ENCODE measurements around the gene SPIN2B.
"Not testable (repeated sequence)": the region's sequence is repeated elsewhere in the genome, so short reads cannot be mapped to it uniquely, and the experiment has no call there.

The SPIN2B gene

DNA sequence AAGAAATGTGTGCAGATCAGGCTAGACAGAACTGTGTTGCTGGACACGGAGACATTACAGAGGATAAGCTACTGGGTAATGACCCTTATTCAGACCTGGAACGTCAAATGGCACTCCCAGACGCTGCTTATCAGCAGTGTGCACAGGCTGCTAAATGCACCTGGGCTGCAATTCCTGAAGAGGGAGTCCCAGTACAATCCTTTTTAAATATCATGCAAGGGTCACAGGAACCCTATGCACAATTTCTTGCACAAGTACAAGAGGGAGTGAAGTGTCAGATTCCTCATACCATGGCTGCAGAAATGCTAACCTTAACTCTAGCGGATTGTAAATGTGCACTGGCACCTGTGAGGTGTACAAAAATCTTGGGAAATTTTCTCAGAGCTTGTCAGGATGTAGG is 16.9 kb downstream of the SPIN2B start:
- FAIRE-seq = no peak
- TF ChIP-seq, protein P1, sequence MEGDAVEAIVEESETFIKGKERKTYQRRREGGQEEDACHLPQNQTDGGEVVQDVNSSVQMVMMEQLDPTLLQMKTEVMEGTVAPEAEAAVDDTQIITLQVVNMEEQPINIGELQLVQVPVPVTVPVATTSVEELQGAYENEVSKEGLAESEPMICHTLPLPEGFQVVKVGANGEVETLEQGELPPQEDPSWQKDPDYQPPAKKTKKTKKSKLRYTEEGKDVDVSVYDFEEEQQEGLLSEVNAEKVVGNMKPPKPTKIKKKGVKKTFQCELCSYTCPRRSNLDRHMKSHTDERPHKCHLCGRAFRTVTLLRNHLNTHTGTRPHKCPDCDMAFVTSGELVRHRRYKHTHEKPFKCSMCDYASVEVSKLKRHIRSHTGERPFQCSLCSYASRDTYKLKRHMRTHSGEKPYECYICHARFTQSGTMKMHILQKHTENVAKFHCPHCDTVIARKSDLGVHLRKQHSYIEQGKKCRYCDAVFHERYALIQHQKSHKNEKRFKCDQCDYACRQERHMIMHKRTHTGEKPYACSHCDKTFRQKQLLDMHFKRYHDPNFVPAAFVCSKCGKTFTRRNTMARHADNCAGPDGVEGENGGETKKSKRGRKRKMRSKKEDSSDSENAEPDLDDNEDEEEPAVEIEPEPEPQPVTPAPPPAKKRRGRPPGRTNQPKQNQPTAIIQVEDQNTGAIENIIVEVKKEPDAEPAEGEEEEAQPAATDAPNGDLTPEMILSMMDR (IDR thresholded peaks at IDR 0.05; ENCODE audit: insufficient read depth, missing control alignments) = no peak
- DNase-seq (ENCODE audit: insufficient read length, low spot score) = no peak

DNA sequence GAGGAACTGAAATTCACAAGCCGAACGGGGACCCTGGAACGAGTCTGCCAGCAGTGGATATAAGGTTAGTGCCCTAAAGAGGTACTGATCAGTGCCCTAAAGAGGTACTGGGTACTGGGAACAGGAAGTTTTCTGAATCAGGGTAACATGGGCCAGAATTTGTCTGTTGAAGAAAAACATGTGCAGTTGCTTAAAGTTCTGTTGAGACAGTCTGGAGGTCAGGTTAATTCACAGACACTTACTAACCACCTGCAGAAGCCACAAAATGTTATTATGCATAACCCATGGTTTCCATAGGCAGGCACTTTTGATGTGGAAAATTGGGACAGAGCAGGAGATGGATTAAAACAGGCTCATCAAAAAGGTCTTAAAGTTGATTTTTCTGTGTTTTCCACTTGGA is 17.9 kb downstream of the SPIN2B start:
- DNase-seq (ENCODE audit: insufficient read length, low spot score) (no peak), FAIRE-seq (no peak)
- TF ChIP-seq, protein P1 (IDR thresholded peaks at IDR 0.05; ENCODE audit: insufficient read depth, missing control alignments) = no peak

DNA sequence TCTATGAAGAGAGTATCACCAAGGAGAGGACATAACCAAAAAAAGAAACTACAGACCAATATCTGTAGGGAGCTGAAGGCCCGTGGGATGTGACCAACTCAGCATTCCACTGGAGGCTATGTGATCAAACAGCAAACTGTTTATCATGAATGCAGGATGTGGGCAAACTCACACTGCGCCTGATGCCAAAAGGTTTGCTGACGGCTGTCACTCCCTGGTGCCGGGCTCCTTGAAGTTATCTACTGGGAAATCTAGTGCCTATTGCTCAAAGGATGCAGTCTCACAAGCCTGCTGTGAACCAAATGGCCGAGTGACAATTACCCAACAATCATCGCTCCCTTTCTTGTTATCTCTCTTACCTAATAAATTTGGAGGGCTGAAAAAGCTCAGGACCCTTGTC is 18.4 kb downstream of the SPIN2B start:
- not testable (repeated sequence) for FAIRE-seq; DNase-seq (ENCODE audit: insufficient read length, low spot score)

GRCh38 chrX:57083143-57083542 is 38.2 kb downstream of the SPIN2B start:
- TF ChIP-seq, protein P1 (IDR thresholded peaks at IDR 0.05; ENCODE audit: insufficient read depth, missing control alignments) = no peak
- FAIRE-seq (no peak), DNase-seq (ENCODE audit: insufficient read length, low spot score) (no peak)

DNA sequence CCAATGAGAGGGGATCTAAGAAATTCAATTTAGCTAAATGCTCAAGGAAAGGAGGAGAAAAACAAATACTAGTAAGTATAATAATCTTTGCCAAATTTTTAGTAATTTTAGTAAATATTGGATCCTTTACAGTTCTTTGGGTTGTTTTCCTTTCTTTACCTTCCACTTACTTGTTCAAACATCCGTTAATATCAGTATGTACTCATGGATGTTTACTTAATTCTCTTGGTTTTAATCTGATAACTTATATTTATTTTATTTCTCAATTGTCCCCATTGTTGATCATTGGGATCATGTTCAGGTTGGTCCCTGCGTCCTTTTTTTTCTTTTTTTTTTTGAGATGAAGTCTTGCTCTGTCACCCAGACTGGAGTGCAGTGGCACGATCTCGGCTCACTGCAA is 46.9 kb downstream of the SPIN2B start:
- DNase-seq (ENCODE audit: insufficient read length, low spot score) (no peak), FAIRE-seq (no peak)
- TF ChIP-seq, protein P1 (IDR thresholded peaks at IDR 0.05; ENCODE audit: insufficient read depth, missing control alignments) = no peak

DNA sequence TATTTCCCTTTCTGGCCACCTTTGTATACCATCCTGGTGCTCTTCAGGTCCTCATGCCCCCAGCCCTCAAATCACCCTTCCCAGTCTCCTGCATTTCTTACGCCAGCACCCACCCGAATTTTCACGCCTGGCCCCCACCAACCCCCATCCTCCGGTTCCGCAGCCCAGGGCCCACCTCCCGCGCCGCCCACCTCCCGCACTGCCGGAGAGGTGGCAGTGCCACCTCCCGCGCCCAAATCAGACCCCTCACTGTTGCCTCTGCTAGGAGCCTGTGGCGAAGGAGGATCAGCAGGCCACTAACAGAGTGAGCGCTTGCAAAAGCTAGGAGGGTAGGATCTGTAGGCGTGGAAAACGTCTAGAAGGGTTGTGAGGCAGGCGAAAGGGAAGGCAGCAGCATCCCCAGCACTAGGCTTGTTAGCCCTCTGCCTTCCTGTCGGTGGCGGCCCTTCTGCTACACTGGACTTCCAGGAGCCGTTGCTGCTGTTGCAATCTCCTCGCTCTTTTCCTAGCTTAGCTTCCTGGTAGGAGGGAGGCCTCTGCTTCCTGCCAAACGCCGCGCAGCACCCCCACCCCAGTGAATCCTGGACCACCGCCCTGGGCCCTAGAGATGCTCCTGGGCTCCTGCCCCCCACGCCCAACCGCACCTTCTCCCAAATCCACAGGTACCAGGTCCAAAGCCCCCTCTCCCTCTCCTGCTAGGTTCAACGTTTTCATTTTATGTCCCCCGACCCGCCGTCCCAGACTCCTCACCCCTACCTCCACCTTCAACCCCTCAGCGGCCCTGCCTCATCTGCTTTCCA is 51.0 kb downstream of the SPIN2B start:
- FAIRE-seq (no peak), DNase-seq (ENCODE audit: insufficient read length, low spot score) (no peak)
- TF ChIP-seq, protein P1 (IDR thresholded peaks at IDR 0.05; ENCODE audit: insufficient read depth, missing control alignments) = no peak

Data from D721Med (cell line).